GM12878 (cell line): Measurements from ENCODE around the gene IER2. TPM values are rescaled to one million over a fixed set of nuclear protein-coding genes. Genes with fewer than 3 reads are reported as not detected.

ENCODE experiments used
- CHD2 ChIP-seq: IDR thresholded peaks from 2 replicates; pipeline ENCODE4 v1.6.1; 2011; ENCODE audit warnings: low read depth, low read length, improper control_type of control experiment, borderline replicate concordance
- ESRRA ChIP-seq: IDR thresholded peaks from 2 replicates; pipeline ENCODE4 v1.6.1; 2012; ENCODE audit warnings: mild to moderate bottlenecking, low read length, improper control_type of control experiment
- IRF4 ChIP-seq: IDR thresholded peaks from 2 replicates; pipeline ENCODE4 v1.6.1; 2011; ENCODE audit warnings: low read depth, low read length
- KDM1A ChIP-seq: fragments of 200-600 bp; sonication (generic); IDR thresholded peaks from 2 replicates; pipeline ENCODE4 v1.6.1; 2016; ENCODE audit warnings: borderline replicate concordance
- POLR2AphosphoS2 ChIP-seq: IDR thresholded peaks from 2 replicates; pipeline ENCODE4 v1.6.1; 2011; ENCODE audit warnings: low read depth, mild to moderate bottlenecking, low read length, improper control_type of control experiment, moderate library complexity
- POLR2AphosphoS5 ChIP-seq: IDR thresholded peaks from 2 replicates; pipeline ENCODE4 v1.6.1; 2011; ENCODE audit warnings: mild to moderate bottlenecking, low read length, inconsistent platforms
- SMAD1 ChIP-seq: fragments of 450-650 bp; IDR thresholded peaks from 2 replicates; pipeline ENCODE4 v1.6.1; 2018; ENCODE audit warnings: mild to moderate bottlenecking, low read depth; ENCODE audit not compliant: partially characterized antibody
- TCF3 ChIP-seq: IDR thresholded peaks from 2 replicates; pipeline ENCODE4 v1.6.1; 2012; ENCODE audit warnings: low read depth, mild to moderate bottlenecking, low read length, borderline replicate concordance; ENCODE audit not compliant: insufficient read depth
- TCF7 ChIP-seq: IDR thresholded peaks from 2 replicates; pipeline ENCODE4 v1.6.1; 2014; ENCODE audit warnings: antibody characterized with exemption, borderline replicate concordance
- ZSCAN29 ChIP-seq: fragments of 450-650 bp; IDR thresholded peaks from 2 replicates; pipeline ENCODE4 v1.6.1; 2017; ENCODE audit warnings: mild to moderate bottlenecking, moderate library complexity
- polyA plus RNA-seq, 11 experiments: library from polyadenylated mRNA; depleted of rRNA in 4 of 11; unstranded in 6 of 11; stranded (reverse) in 5 of 11; fragments of >200 nt; fragmentation: Nextera tagmentation in 4 of 11; fragmentation: Illumina TruSeq in 1 of 11; extraction: Ambion mirVana in 4 of 11; extraction: Trizol in 1 of 11; gene quantifications; 1 replicate in 1 of 11; 2 replicates in 10 of 11; pipeline versions ENCODE4 v1.2.1 to v1.2.3, GENCODE V29; 2011 to 2016; ENCODE audit warnings: inconsistent platforms in 2 of 11, missing spikeins in 2 of 11, low read depth in 1 of 11
- total RNA-seq, 4 experiments: library from RNA; depleted of rRNA in 3 of 4; stranded (reverse); fragments of >200 nt in 3 of 4; fragmentation: Illumina TruSeq in 1 of 4; extraction: Trizol in 1 of 4; gene quantifications; 2 replicates each; pipeline versions ENCODE4 v1.2.1 to v1.2.3, GENCODE V29; 2013 to 2021
- TF ChIP-seq, protein P1 (sequence below): fragments of 150-350 bp; IDR thresholded peaks from 2 replicates; pipeline ENCODE4 v1.6.1; 2016; ENCODE audit warnings: low read depth, low read length
- TF ChIP-seq, protein P2 (sequence below): fragments of 450-650 bp; IDR thresholded peaks from 2 replicates; pipeline ENCODE4 v1.6.1; 2018; ENCODE audit warnings: mild to moderate bottlenecking, low read depth, moderate library complexity; ENCODE audit not compliant: partially characterized antibody
- TF ChIP-seq, protein P3 (sequence below): fragments of 450-650 bp; IDR thresholded peaks from 2 replicates; pipeline ENCODE4 v1.6.1; 2018; ENCODE audit warnings: borderline replicate concordance, mild to moderate bottlenecking; ENCODE audit not compliant: partially characterized antibody
- TF ChIP-seq, protein P4 (sequence below): fragments of 450-650 bp; IDR thresholded peaks from 2 replicates; pipeline ENCODE4 v1.6.1; 2017; ENCODE audit warnings: mild to moderate bottlenecking, moderate library complexity

The IER2 gene
- total and polyA plus RNA-seq, 10 of the 15 experiments (the other 5 are each of a cell fraction or from before 2014, with no cell fraction given) = 2.8 to 94.5 (median 24.9) TPM

DNA sequence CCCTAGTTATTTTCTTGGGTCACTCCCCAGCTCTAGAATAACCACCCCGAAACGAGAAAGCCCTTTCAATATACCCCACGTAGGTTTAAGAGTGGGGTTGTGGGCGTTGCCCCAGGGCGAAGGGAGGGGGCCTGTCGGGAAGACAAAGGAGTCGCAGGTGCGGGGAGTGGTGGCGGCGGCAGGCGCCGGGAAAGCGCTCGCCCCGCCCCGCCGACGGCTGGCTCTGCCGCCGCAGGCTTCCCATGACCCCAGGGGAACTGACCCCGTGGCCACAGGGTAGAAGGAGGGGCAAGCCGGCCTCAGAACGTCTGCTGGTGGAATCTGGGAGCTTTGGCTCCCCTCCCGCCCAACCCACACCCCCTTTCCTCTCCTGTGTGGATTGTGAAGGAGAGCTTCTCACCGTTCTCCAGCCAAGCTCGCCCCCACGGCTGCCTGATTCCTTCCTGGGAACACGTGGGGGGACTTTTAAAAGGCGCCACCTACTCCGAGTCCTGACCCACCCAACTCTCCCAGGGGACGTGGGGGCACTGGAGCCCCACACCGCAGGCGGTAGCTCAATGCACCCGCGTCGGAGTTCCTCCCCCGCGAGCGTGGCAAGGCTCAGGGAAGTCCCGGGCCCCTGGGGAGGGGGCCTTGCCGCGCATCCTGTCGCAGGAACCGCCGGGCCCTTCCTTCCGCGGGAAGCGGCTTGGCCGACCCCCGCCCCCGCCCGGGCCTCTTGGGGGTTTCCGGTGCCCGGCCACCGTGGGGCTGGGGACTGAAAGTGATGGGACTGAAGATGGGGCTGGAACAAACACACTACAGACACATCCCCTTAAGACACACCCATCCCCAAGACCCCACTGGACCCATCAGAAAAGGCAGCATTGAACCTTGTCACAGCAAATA lies 5.5 kb downstream of the IER2 start (continued):
- TF ChIP-seq, protein P1, sequence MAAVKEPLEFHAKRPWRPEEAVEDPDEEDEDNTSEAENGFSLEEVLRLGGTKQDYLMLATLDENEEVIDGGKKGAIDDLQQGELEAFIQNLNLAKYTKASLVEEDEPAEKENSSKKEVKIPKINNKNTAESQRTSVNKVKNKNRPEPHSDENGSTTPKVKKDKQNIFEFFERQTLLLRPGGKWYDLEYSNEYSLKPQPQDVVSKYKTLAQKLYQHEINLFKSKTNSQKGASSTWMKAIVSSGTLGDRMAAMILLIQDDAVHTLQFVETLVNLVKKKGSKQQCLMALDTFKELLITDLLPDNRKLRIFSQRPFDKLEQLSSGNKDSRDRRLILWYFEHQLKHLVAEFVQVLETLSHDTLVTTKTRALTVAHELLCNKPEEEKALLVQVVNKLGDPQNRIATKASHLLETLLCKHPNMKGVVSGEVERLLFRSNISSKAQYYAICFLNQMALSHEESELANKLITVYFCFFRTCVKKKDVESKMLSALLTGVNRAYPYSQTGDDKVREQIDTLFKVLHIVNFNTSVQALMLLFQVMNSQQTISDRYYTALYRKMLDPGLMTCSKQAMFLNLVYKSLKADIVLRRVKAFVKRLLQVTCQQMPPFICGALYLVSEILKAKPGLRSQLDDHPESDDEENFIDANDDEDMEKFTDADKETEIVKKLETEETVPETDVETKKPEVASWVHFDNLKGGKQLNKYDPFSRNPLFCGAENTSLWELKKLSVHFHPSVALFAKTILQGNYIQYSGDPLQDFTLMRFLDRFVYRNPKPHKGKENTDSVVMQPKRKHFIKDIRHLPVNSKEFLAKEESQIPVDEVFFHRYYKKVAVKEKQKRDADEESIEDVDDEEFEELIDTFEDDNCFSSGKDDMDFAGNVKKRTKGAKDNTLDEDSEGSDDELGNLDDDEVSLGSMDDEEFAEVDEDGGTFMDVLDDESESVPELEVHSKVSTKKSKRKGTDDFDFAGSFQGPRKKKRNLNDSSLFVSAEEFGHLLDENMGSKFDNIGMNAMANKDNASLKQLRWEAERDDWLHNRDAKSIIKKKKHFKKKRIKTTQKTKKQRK = no peak
- TF ChIP-seq POLR2AphosphoS2 (peak; percentile 48), ZSCAN29 (0 out of 2 replicates have a peak, but pooled peaks have one; percentile 35), SMAD1 (peak; percentile 61), POLR2AphosphoS5 (no peak; the same call in 1 of the 2 replicates), ESRRA (peak; percentile 18; the same call in 1 of the 2 replicates), TCF3 (peak; percentile 87), CHD2 (peak; percentile 62; the same call in 1 of the 2 replicates), TCF7 (0 out of 2 replicates have a peak, but pooled peaks have one; percentile 63), IRF4 (0 out of 2 replicates have a peak, but pooled peaks have one; percentile 38), KDM1A (no peak)
- TF ChIP-seq, protein P2, sequence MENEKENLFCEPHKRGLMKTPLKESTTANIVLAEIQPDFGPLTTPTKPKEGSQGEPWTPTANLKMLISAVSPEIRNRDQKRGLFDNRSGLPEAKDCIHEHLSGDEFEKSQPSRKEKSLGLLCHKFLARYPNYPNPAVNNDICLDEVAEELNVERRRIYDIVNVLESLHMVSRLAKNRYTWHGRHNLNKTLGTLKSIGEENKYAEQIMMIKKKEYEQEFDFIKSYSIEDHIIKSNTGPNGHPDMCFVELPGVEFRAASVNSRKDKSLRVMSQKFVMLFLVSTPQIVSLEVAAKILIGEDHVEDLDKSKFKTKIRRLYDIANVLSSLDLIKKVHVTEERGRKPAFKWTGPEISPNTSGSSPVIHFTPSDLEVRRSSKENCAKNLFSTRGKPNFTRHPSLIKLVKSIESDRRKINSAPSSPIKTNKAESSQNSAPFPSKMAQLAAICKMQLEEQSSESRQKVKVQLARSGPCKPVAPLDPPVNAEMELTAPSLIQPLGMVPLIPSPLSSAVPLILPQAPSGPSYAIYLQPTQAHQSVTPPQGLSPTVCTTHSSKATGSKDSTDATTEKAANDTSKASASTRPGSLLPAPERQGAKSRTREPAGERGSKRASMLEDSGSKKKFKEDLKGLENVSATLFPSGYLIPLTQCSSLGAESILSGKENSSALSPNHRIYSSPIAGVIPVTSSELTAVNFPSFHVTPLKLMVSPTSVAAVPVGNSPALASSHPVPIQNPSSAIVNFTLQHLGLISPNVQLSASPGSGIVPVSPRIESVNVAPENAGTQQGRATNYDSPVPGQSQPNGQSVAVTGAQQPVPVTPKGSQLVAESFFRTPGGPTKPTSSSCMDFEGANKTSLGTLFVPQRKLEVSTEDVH = no peak
- TF ChIP-seq, protein P3, sequence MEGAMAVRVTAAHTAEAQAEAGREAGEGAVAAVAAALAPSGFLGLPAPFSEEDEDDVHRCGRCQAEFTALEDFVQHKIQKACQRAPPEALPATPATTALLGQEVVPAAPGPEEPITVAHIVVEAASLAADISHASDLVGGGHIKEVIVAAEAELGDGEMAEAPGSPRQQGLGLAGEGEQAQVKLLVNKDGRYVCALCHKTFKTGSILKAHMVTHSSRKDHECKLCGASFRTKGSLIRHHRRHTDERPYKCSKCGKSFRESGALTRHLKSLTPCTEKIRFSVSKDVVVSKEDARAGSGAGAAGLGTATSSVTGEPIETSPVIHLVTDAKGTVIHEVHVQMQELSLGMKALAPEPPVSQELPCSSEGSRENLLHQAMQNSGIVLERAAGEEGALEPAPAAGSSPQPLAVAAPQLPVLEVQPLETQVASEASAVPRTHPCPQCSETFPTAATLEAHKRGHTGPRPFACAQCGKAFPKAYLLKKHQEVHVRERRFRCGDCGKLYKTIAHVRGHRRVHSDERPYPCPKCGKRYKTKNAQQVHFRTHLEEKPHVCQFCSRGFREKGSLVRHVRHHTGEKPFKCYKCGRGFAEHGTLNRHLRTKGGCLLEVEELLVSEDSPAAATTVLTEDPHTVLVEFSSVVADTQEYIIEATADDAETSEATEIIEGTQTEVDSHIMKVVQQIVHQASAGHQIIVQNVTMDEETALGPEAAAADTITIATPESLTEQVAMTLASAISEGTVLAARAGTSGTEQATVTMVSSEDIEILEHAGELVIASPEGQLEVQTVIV = no peak
- TF ChIP-seq, protein P4, sequence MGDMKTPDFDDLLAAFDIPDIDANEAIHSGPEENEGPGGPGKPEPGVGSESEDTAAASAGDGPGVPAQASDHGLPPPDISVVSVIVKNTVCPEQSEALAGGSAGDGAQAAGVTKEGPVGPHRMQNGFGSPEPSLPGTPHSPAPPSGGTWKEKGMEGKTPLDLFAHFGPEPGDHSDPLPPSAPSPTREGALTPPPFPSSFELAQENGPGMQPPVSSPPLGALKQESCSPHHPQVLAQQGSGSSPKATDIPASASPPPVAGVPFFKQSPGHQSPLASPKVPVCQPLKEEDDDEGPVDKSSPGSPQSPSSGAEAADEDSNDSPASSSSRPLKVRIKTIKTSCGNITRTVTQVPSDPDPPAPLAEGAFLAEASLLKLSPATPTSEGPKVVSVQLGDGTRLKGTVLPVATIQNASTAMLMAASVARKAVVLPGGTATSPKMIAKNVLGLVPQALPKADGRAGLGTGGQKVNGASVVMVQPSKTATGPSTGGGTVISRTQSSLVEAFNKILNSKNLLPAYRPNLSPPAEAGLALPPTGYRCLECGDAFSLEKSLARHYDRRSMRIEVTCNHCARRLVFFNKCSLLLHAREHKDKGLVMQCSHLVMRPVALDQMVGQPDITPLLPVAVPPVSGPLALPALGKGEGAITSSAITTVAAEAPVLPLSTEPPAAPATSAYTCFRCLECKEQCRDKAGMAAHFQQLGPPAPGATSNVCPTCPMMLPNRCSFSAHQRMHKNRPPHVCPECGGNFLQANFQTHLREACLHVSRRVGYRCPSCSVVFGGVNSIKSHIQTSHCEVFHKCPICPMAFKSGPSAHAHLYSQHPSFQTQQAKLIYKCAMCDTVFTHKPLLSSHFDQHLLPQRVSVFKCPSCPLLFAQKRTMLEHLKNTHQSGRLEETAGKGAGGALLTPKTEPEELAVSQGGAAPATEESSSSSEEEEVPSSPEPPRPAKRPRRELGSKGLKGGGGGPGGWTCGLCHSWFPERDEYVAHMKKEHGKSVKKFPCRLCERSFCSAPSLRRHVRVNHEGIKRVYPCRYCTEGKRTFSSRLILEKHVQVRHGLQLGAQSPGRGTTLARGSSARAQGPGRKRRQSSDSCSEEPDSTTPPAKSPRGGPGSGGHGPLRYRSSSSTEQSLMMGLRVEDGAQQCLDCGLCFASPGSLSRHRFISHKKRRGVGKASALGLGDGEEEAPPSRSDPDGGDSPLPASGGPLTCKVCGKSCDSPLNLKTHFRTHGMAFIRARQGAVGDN = no peak; the same call in 1 of the 2 replicates
